ENCODE data around the gene CPPED1. TPM values are rescaled to one million over a fixed set of nuclear protein-coding genes. Genes with fewer than 3 reads are reported as not detected.

The CPPED1 gene
- total RNA-seq, 2 donors from 2014 or later: 3.3 to 4.4 TPM

GRCh38 chr16:12613131-12613991 is 190.3 kb downstream of the CPPED1 start:
- intact Hi-C loops (cut with DNase I): no loop called here
- ATAC-seq (no peak), DNase-seq (peak in 1 of 4 donors; percentile 13)
- no peaks in the 10 kb centered on the region for H3K9me3 ChIP-seq
- H3K36me3 ChIP-seq (replicated peaks in 1 of 2; ENCODE audit: insufficient read depth in 1 of 2, low read depth in 2 of 2): no peaks in the 10 kb centered on the region
- no peak overlapping the region for H3K27ac ChIP-seq
- no peak for TF ChIP-seq CTCF (IDR thresholded peaks at IDR 0.05)
- no peak for TF ChIP-seq POLR2A (IDR thresholded peaks at IDR 0.05)
- H3K27me3 ChIP-seq: no peaks in the 10 kb centered on the region
- H3K4me1 ChIP-seq: peaks cover 4% of the 10 kb centered on the region
- WGBS, 2 donors: 24 to 28% methylated on average over 15 of the region's 15 CpGs
- no peak overlapping the region for H3K4me3 ChIP-seq

GRCh38 chr16:12612598-12613101 is 191.0 kb downstream of the CPPED1 start:
- no peaks in the 10 kb centered on the region for H3K27me3 ChIP-seq
- TF ChIP-seq POLR2A (IDR thresholded peaks at IDR 0.05) (no peak), CTCF (IDR thresholded peaks at IDR 0.05) (no peak)
- DNase-seq (no peak), ATAC-seq (no peak)
- intact Hi-C loops (cut with DNase I): no loop called here
- no peaks in the 10 kb centered on the region for H3K9me3 ChIP-seq
- no peak overlapping the region for H3K4me3 ChIP-seq
- no peak overlapping the region for H3K27ac ChIP-seq
- 27 to 31% methylated on average over 9 of the region's 9 CpGs for WGBS, 2 donors
- no peaks in the 10 kb centered on the region for H3K36me3 ChIP-seq (replicated peaks in 1 of 2; ENCODE audit: insufficient read depth in 1 of 2, low read depth in 2 of 2)
- peaks cover 4% of the 10 kb centered on the region for H3K4me1 ChIP-seq

GRCh38 chr16:12611916-12612597 is 191.6 kb downstream of the CPPED1 start:
- 74 to 83% methylated on average over 10 of the region's 10 CpGs for WGBS, 2 donors
- Histone ChIP-seq H3K36me3 (replicated peaks in 1 of 2; ENCODE audit: insufficient read depth in 1 of 2, low read depth in 2 of 2) (no peaks in the 10 kb centered on the region), H3K4me1 (peaks cover 4% of the 10 kb centered on the region), H3K9me3 (no peaks in the 10 kb centered on the region), H3K27ac (no peak overlapping the region), H3K4me3 (no peak overlapping the region), H3K27me3 (no peaks in the 10 kb centered on the region)
- TF ChIP-seq POLR2A (IDR thresholded peaks at IDR 0.05): no peak
- TF ChIP-seq CTCF (IDR thresholded peaks at IDR 0.05): no peak
- ATAC-seq: no peak
- intact Hi-C loops (cut with DNase I): no loop called here
- DNase-seq: no peak

- WGBS, 2 donors: 33 to 37% methylated on average over 4 of the region's 4 CpGs
- no peak for ATAC-seq
- DNase-seq: no peak
Measured at GRCh38 chr16:12611006-12611477, 192.6 kb downstream of the CPPED1 start.

More at GRCh38 chr16:12611006-12611477, 192.6 kb downstream of the CPPED1 start:
- intact Hi-C loops (cut with DNase I): no loop called here
- H3K4me3 ChIP-seq: no peak overlapping the region
- H3K4me1 ChIP-seq: peaks cover 4% of the 10 kb centered on the region
- H3K27me3 ChIP-seq: no peaks in the 10 kb centered on the region
- TF ChIP-seq POLR2A (IDR thresholded peaks at IDR 0.05) (no peak), CTCF (IDR thresholded peaks at IDR 0.05) (no peak)
- no peaks in the 10 kb centered on the region for H3K36me3 ChIP-seq (replicated peaks in 1 of 2; ENCODE audit: insufficient read depth in 1 of 2, low read depth in 2 of 2)
- no peaks in the 10 kb centered on the region for H3K9me3 ChIP-seq
- H3K27ac ChIP-seq: no peak overlapping the region
